Erythroblast (primary cell): ENCODE data around the gene RAB6B.

Experiments used
- GATA1 ChIP-seq: IDR thresholded peaks from 2 replicates; pipeline ENCODE4 v1.6.1; 2011; ENCODE audit warnings: low read depth, mild to moderate bottlenecking, control low read depth, low read length, moderate library complexity
- POLR2A ChIP-seq: IDR thresholded peaks from 2 replicates; pipeline ENCODE4 v1.6.1; 2011; ENCODE audit warnings: mild to moderate bottlenecking, low read length

GRCh38 chr3:133877221-133877620, 18.5 kb downstream of the RAB6B start:
- TF ChIP-seq POLR2A, result no peak
- TF ChIP-seq GATA1, result no peak
